Stimulated activated CD4-positive, alpha-beta T cell treated with anti-CD3 and anti-CD28 coated beads, TNF-alpha, amount 100 ng/mL, for 48 hours (primary cell): ENCODE results near the gene GCAT.

ENCODE experiments used
- DNase-seq, 3 donors: peaks; one replicate each; pipeline ENCODE4 v3.0.0-alpha.2; 2020; ENCODE audit warnings: low read depth in 3 of 3

The GCAT gene

GRCh38 chr22:37842015-37842793 is 34.5 kb downstream of the GCAT start:
- no peak for DNase-seq

- DNase-seq = peak in 1 of 3 donors; percentile 44
Measured at GRCh38 chr22:37843741-37844089, 36.0 kb downstream of the GCAT start.

- no peak for DNase-seq
Measured at GRCh38 chr22:37844904-37845329, 37.2 kb downstream of the GCAT start.

- DNase-seq = no peak
Measured at GRCh38 chr22:37846433-37846832, 38.7 kb downstream of the GCAT start.

- DNase-seq = no peak
Measured at GRCh38 chr22:37848587-37849088, 40.9 kb downstream of the GCAT start.

GRCh38 chr22:37849089-37849751 is 41.5 kb downstream of the GCAT start, which contains the start of gene EIF3L:
Gene EIF3L, plus strand, starts transcription at chr22:37849419. Its CDS starts 31 bp downstream, at chr22:37849450.
- peak; percentile 80 to 83 (median 83) for DNase-seq

GRCh38 chr22:37850801-37851200 is 43.1 kb downstream of the GCAT start:
- DNase-seq = no peak

GRCh38 chr22:37852418-37852817 is 44.7 kb downstream of the GCAT start:
- no peak for DNase-seq

- DNase-seq = no peak
Measured at GRCh38 chr22:37854946-37855345, 47.2 kb downstream of the GCAT start.

GRCh38 chr22:37855462-37855861 is 47.7 kb downstream of the GCAT start:
- DNase-seq = no peak

- no peak for DNase-seq
Measured at GRCh38 chr22:37860796-37861421, 53.2 kb downstream of the GCAT start.

GRCh38 chr22:37862570-37863325 is 55.0 kb downstream of the GCAT start:
- no peak for DNase-seq

GRCh38 chr22:37865510-37865909 is 57.8 kb downstream of the GCAT start:
- no peak for DNase-seq
